ENCODE results near the gene RIMBP2. TPM values are rescaled to one million over a fixed set of nuclear protein-coding genes. Genes with fewer than 3 reads are reported as not detected.
A peak's percentile ranks its signal among the peaks of the same experiment; 100 is the strongest.

The RIMBP2 gene
- total and polyA plus RNA-seq, 9 of the 15 experiments (the other 6 are each of a cell fraction or from before 2014, with no cell fraction given), result not detected

GRCh38 chr12:130706885-130707570 is 9.1 kb downstream of the RIMBP2 start:
- H3K27ac ChIP-seq (ENCODE audit: extremely low read depth, low read depth, low read length), result no peak overlapping the region
- FAIRE-seq (no peak), ATAC-seq (no peak), DNase-seq (ENCODE audit: extremely low read depth in 1 of 4, low spot score in 3 of 4) (no peak)
- H4K20me1 ChIP-seq (replicated peaks; ENCODE audit: control insufficient read depth, insufficient read depth, low read length), result peaks cover 5% of the 10 kb centered on the region; the same call in 1 of the 2 replicates
- H3K9me3 ChIP-seq (replicated peaks; ENCODE audit: control insufficient read depth, insufficient read depth, low read depth, low read length), result no peaks in the 10 kb centered on the region
- in situ Hi-C loops (cut with MboI), result no loop called here
- H2AFZ ChIP-seq (ENCODE audit: low read depth, low read length), result no peak overlapping the region
- H3K36me3 ChIP-seq (ENCODE audit: control insufficient read depth, insufficient read depth, low read length), result no peaks in the 10 kb centered on the region
- TF ChIP-seq ZFP36 (IDR thresholded peaks at IDR 0.05; ENCODE audit: low read depth, low read length, partially characterized antibody) (peak; percentile 85), ILF3 (IDR thresholded peaks at IDR 0.05; ENCODE audit: borderline replicate concordance) (no peak)
- H3K9me1 ChIP-seq (ENCODE audit: control insufficient read depth, insufficient read depth, low read length), result no peaks in the 10 kb centered on the region
- peaks cover 0 to 4% of the 10 kb centered on the region in 2 experiments; a peak in 2 of 5 replicates for H3K4me1 ChIP-seq (replicated peaks in 1 of 2; ENCODE audit: control insufficient read depth in 2 of 2, insufficient read depth in 2 of 2, low read length in 2 of 2)
- intact Hi-C loops (cut with micrococcal nuclease), result no loop called here
- H3K27me3 ChIP-seq (ENCODE audit: control insufficient read depth in 2 of 2, insufficient read depth in 2 of 2, low read length in 2 of 2), result peaks cover 47 to 83% of the 10 kb centered on the region in 2 experiments
- no peaks in the 10 kb centered on the region for H3K79me2 ChIP-seq (ENCODE audit: control insufficient read depth, insufficient read depth, low read length)
- H3K4me2 ChIP-seq (ENCODE audit: insufficient read depth, low read length), result no peak overlapping the region
- POLR2A ChIA-PET, result no interaction called here
- no peak overlapping the region for H3K9ac ChIP-seq (ENCODE audit: insufficient read depth in 1 of 2, low read depth in 2 of 2, low read length in 2 of 2)
- WGBS (ENCODE audit: insufficient coverage, low coverage, missing lambda C conversion rate), result 0% methylated on average over 15 of the region's 15 CpGs
- CTCF ChIA-PET (ENCODE audit: low intra/inter-chr PET ratio), result no interaction called here
- H3K4me3 ChIP-seq, result no peak overlapping the region
- no TSS peak for BruUV-seq (replicated peaks)

- in situ Hi-C loops (cut with MboI), result no loop called here
- no peak for ATAC-seq
- Histone ChIP-seq H3K79me2 (ENCODE audit: control insufficient read depth, insufficient read depth, low read length) (no peaks in the 10 kb centered on the region), H2AFZ (ENCODE audit: low read depth, low read length) (no peak overlapping the region), H3K27me3 (ENCODE audit: control insufficient read depth in 2 of 2, insufficient read depth in 2 of 2, low read length in 2 of 2) (peaks cover 46 to 84% of the 10 kb centered on the region in 2 experiments), H4K20me1 (replicated peaks; ENCODE audit: control insufficient read depth, insufficient read depth, low read length) (peaks cover 5% of the 10 kb centered on the region; the same call in 1 of the 2 replicates), H3K9me1 (ENCODE audit: control insufficient read depth, insufficient read depth, low read length) (no peaks in the 10 kb centered on the region), H3K4me3 (no peak overlapping the region), H3K4me2 (ENCODE audit: insufficient read depth, low read length) (no peak overlapping the region), H3K27ac (ENCODE audit: extremely low read depth, low read depth, low read length) (no peak overlapping the region), H3K36me3 (ENCODE audit: control insufficient read depth, insufficient read depth, low read length) (no peaks in the 10 kb centered on the region), H3K9me3 (replicated peaks; ENCODE audit: control insufficient read depth, insufficient read depth, low read depth, low read length) (no peaks in the 10 kb centered on the region), H3K4me1 (replicated peaks in 1 of 2; ENCODE audit: control insufficient read depth in 2 of 2, insufficient read depth in 2 of 2, low read length in 2 of 2) (peaks cover 0 to 4% of the 10 kb centered on the region in 2 experiments; a peak in 2 of 5 replicates), H3K9ac (ENCODE audit: insufficient read depth in 1 of 2, low read depth in 2 of 2, low read length in 2 of 2) (no peak overlapping the region)
- no peak for FAIRE-seq
- intact Hi-C loops (cut with micrococcal nuclease), result no loop called here
- no peak for DNase-seq (ENCODE audit: extremely low read depth in 1 of 4, low spot score in 3 of 4)
- ChIA-PET CTCF (ENCODE audit: low intra/inter-chr PET ratio) (no interaction called here), POLR2A (no interaction called here)
- BruUV-seq (replicated peaks), result no TSS peak
- WGBS (ENCODE audit: insufficient coverage, low coverage, missing lambda C conversion rate), result 1% methylated on average over 16 of the region's 16 CpGs
- TF ChIP-seq SIN3A (IDR thresholded peaks at IDR 0.05; ENCODE audit: borderline replicate concordance in 2 of 2, control insufficient read depth in 1 of 2, low read depth in 2 of 2, low read length in 2 of 2), result no peak
- TF ChIP-seq SFPQ (IDR thresholded peaks at IDR 0.05; ENCODE audit: low read depth, low read length), result no peak
- TF ChIP-seq KLF1 (tag; IDR thresholded peaks at IDR 0.05), result no peak
- no peak for TF ChIP-seq HDAC3 (IDR thresholded peaks at IDR 0.05; ENCODE audit: borderline replicate concordance, partially characterized antibody)
- no peak for TF ChIP-seq BMI1 (IDR thresholded peaks at IDR 0.05; ENCODE audit: low read length)
- TF ChIP-seq ERF (CRISPR knock-in tag; IDR thresholded peaks at IDR 0.05), result no peak
- TF ChIP-seq TEAD4 (IDR thresholded peaks at IDR 0.05; ENCODE audit: low read length), result no peak
- no peak for TF ChIP-seq TEAD4 (CRISPR knock-in tag; IDR thresholded peaks at IDR 0.05; ENCODE audit: borderline replicate concordance)
These were observed 9.8 kb downstream of the RIMBP2 start for GRCh38 chr12:130706311-130706710.

Data from K562 (cell line).